Mucosa of gallbladder (tissue), 1 donor: ENCODE measurements around the gene ELOB. TPM values are rescaled to one million over a fixed set of nuclear protein-coding genes. Genes with fewer than 3 reads are reported as not detected.

ENCODE experiments used
- DNase-seq: peaks from one replicate; pipeline ENCODE4 v3.0.0-alpha.2; 2020; ENCODE audit warnings: low spot score
- total RNA-seq: library from RNA; stranded (reverse); gene quantifications from one replicate; pipeline ENCODE4 v1.2.1, GENCODE V29; 2021
- donor health status: DM: no; HTN: no; CAD: no.

The ELOB gene
- total RNA-seq, 1 donor from 2014 or later: 273 TPM

- no peak for DNase-seq
Observed at GRCh38 chr16:2810651-2811050, 33.6 kb upstream of the ELOB start.

- no peak for DNase-seq
Observed at GRCh38 chr16:2809149-2809760, 32.2 kb upstream of the ELOB start.

- no peak for DNase-seq
Observed at GRCh38 chr16:2808181-2808580, 31.1 kb upstream of the ELOB start.

GRCh38 chr16:2806286-2806685 is 29.2 kb upstream of the ELOB start:
- DNase-seq: no peak

GRCh38 chr16:2804728-2805127 is 27.6 kb upstream of the ELOB start:
- DNase-seq: no peak

- DNase-seq: no peak
Observed at GRCh38 chr16:2803545-2804195, 26.6 kb upstream of the ELOB start.

GRCh38 chr16:2799859-2800226 is 22.8 kb upstream of the ELOB start:
- DNase-seq: no peak

GRCh38 chr16:2799205-2799858 is 22.3 kb upstream of the ELOB start:
- DNase-seq: no peak

GRCh38 chr16:2798723-2799204 is 21.7 kb upstream of the ELOB start:
- no peak for DNase-seq

GRCh38 chr16:2795395-2796143 is 18.5 kb upstream of the ELOB start:
- no peak for DNase-seq

- no peak for DNase-seq
Observed at GRCh38 chr16:2792940-2793339, 15.9 kb upstream of the ELOB start.

- DNase-seq: no peak
Observed at GRCh38 chr16:2791174-2791573, 14.1 kb upstream of the ELOB start.

- DNase-seq: no peak
Observed at GRCh38 chr16:2790631-2791030, 13.6 kb upstream of the ELOB start.

GRCh38 chr16:2787961-2788360 is 10.9 kb upstream of the ELOB start:
- DNase-seq: no peak

- no peak for DNase-seq
Observed at GRCh38 chr16:2787406-2787805, 10.3 kb upstream of the ELOB start, which contains the start of gene PRSS33. PRSS33 (minus strand) TSS chr16:2787560; CDS start chr16:2786547, 1,013 bp downstream.

- no peak for DNase-seq
Observed at GRCh38 chr16:2786826-2787151, 9.7 kb upstream of the ELOB start.

- no peak for DNase-seq
Observed at GRCh38 chr16:2786061-2786825, 9.2 kb upstream of the ELOB start.

- no peak for DNase-seq
Observed at GRCh38 chr16:2785101-2785991, 8.3 kb upstream of the ELOB start.

- DNase-seq: no peak
Observed at GRCh38 chr16:2784358-2785100, 7.4 kb upstream of the ELOB start.
